Heart right ventricle (tissue), 16 donors: Measurements from ENCODE around the gene SCYL2. TPM values are rescaled to one million over a fixed set of nuclear protein-coding genes. Genes with fewer than 3 reads are reported as not detected.
"Not testable (repeated sequence)": the region's sequence is repeated elsewhere in the genome, so short reads cannot be mapped to it uniquely, and the experiment has no call there.

Experiments
- ATAC-seq, 8 donors: fragments of 200-7000 bp; cut with Tn5 transposase; one replicate each; pipeline ENCODE4 v1.9.1; 2020; ENCODE audit warnings: mild to moderate bottlenecking in 8 of 8, moderate library complexity in 8 of 8, moderate number of reproducible peaks in 1 of 8
- DNase-seq, 2 donors: peaks; one replicate each; pipeline ENCODE4 v3.0.0-alpha.2; 2020
- H3K27ac ChIP-seq, 10 donors: fragments of 200-600 bp; sonication (generic) in 2 of 10; one replicate each; pipeline versions ENCODE4 v1.5.0 to v1.8.0; 2020 to 2022; ENCODE audit warnings: mild to moderate bottlenecking in 3 of 10
- H3K27me3 ChIP-seq, 7 donors: fragments of 200-600 bp; one replicate each; pipeline ENCODE4 v1.8.0; 2021 to 2022; ENCODE audit warnings: mild to moderate bottlenecking in 2 of 7
- H3K36me3 ChIP-seq, 9 donors: fragments of 200-600 bp; sonication (generic) in 1 of 9; one replicate each; pipeline versions ENCODE4 v1.5.0 to v1.8.0; 2020 to 2022; ENCODE audit warnings: mild to moderate bottlenecking in 2 of 9
- H3K4me1 ChIP-seq, 9 donors: fragments of 200-600 bp; sonication (generic) in 1 of 9; one replicate each; pipeline versions ENCODE4 v1.5.0 to v1.8.0; 2020 to 2022; ENCODE audit warnings: mild to moderate bottlenecking in 4 of 9
- H3K4me3 ChIP-seq, 10 donors: fragments of 200-600 bp; sonication (generic) in 2 of 10; one replicate each; pipeline versions ENCODE4 v1.5.0 to v1.8.0; 2020 to 2022; ENCODE audit warnings: mild to moderate bottlenecking in 7 of 10, moderate library complexity in 2 of 10
- H3K9me3 ChIP-seq, 11 donors: fragments of 200-600 bp in 10 of 11; sonication (generic) in 2 of 11; one replicate each; pipeline versions ENCODE4 v1.5.0 to v1.8.0; 2013 to 2022; ENCODE audit warnings: mild to moderate bottlenecking in 2 of 11, control low read depth in 1 of 11, moderate library complexity in 1 of 11
- WGBS, 2 donors: extraction: QIAGEN DNeasy Blood & Tissue Kit; methylation state at CpG; one replicate each; pipeline ENCODE4 v1.1.7; 2013; ENCODE audit warnings: inconsistent platforms in 1 of 2; 5-methylcytosine and 5-hydroxymethylcytosine counted together
- intact Hi-C, 10 donors: fragments of 100-400 bp; cut with DNase I; formaldehyde crosslinking; loops; one replicate each; pipeline versions ENCODE4 v1.11.1 to v1.14.2; 2022
- polyA plus RNA-seq, 2 donors: library from polyadenylated mRNA; stranded (reverse); fragments of 200-250 nt; gene quantifications; one replicate each; pipeline ENCODE4 v1.2.3, GENCODE V29; 2013
- total RNA-seq, 10 donors: library from RNA; stranded (reverse); fragmentation: NEBNext Ultra II Directional in 3 of 10; extraction: Animal tissue kit (Norgen Biotek cat#: 25700) in 3 of 10; gene quantifications; one replicate each; pipeline versions ENCODE4 v1.2.1 to v1.2.4, GENCODE V29; 2021 to 2023
- TF ChIP-seq, protein P1 (sequence below), 9 donors: fragments of 200-600 bp; sonication (generic) in 2 of 9; IDR thresholded peaks; one replicate each; pipeline versions ENCODE4 v1.5.0 to v1.8.0; 2021 to 2022; ENCODE audit warnings: antibody characterized with exemption in 9 of 9, mild to moderate bottlenecking in 5 of 9, moderate library complexity in 1 of 9
- donor health status: Arrhythmogenic right ventricular cardiomyopathy.
- donor health status: ischemic (EF 13 %, LVEDD 7.1; RV severe dilation, severe dysfunction).
- donor health status: healthy with polysubstance abuse.
- donor health status: DM: no; HTN: yes; CAD: no.
- donor health status: DM: no; HTN: no; CAD: no.
- donor health status: ischemic (EF 25% LVEDD 6.9; RV normal size, moderate dysfunction).
- donor health status: ischemic (EF 25% LVEDD 5.7; RV mildly dilated, moderate dysfunction).
- donor health status: healthy.
- donor health status: DM: yes; HTN: yes; CAD: no.
- donor health status: Ischemic cardiomyopathy.
- donor health status: ischemic (EF 35%, LVEDD 5.7; RV mildly dilated, moderate dysfunction).
- donor health status: nonischemic (EF 11% LVEDD 7.7; RV severe dilation, severe dysfunction).
- donor health status: DM: yes; HTN: yes; CAD: no.
- donor health status: PGD.
- donor health status: ischemic (EF 29% LVEDD 5.4; RV normal size, mild dysfunction).
- donor health status: nonischemic (EF 23%, LVEDD 6.1; RV moderate dilation, normal function).

Gene SCYL2
- total and polyA plus RNA-seq, 12 donors, result 9.5 to 40.0 (median 32.1) TPM

- H3K4me3 ChIP-seq, result no peak overlapping the region
- no peak overlapping the region for H3K27ac ChIP-seq
- peaks cover 0 to 100% (median 18%) of the 10 kb centered on the region in 9 donors for H3K36me3 ChIP-seq
- H3K9me3 ChIP-seq, result peaks cover 0 to 4% (median 0%) of the 10 kb centered on the region in 11 donors
- H3K4me1 ChIP-seq, result no peaks in the 10 kb centered on the region
- no peak for ATAC-seq
- TF ChIP-seq, protein P1, sequence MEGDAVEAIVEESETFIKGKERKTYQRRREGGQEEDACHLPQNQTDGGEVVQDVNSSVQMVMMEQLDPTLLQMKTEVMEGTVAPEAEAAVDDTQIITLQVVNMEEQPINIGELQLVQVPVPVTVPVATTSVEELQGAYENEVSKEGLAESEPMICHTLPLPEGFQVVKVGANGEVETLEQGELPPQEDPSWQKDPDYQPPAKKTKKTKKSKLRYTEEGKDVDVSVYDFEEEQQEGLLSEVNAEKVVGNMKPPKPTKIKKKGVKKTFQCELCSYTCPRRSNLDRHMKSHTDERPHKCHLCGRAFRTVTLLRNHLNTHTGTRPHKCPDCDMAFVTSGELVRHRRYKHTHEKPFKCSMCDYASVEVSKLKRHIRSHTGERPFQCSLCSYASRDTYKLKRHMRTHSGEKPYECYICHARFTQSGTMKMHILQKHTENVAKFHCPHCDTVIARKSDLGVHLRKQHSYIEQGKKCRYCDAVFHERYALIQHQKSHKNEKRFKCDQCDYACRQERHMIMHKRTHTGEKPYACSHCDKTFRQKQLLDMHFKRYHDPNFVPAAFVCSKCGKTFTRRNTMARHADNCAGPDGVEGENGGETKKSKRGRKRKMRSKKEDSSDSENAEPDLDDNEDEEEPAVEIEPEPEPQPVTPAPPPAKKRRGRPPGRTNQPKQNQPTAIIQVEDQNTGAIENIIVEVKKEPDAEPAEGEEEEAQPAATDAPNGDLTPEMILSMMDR (IDR thresholded peaks at IDR 0.05), result no peak
- DNase-seq, result no peak
- no peaks in the 10 kb centered on the region for H3K27me3 ChIP-seq
- intact Hi-C loops, result loop anchor here in 2 of 10 donors (10.0 kb wide), 2 partner anchors 63 to 103 kb away; no protein-coding TSS in a partner anchor
Observed at GRCh38 chr12:100337727-100338126, 70.8 kb downstream of the SCYL2 start.

DNA sequence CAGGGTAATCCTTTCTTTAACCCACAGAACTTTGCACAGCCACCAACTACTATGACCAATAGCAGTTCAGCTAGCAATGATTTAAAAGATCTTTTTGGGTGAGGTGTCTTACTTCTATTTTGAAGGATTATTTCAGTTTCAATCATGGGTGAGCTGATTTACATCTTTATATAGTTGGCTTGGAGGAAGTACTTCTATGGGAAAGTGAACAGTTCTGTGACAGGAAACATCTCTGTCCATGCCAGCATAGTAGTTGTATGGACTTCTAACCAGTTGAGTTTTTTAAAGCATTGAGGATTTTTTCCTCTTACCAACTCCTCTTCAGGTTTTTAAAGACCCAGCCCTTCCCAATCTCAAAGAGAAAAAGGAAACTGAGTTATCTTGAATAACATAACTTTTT lies 72.1 kb downstream of the SCYL2 start:
- peaks cover 0 to 7% (median 0%) of the 10 kb centered on the region in 11 donors for H3K9me3 ChIP-seq
- peaks cover 0 to 87% (median 18%) of the 10 kb centered on the region in 9 donors for H3K36me3 ChIP-seq
- H3K27me3 ChIP-seq, result no peaks in the 10 kb centered on the region
- no peaks in the 10 kb centered on the region for H3K4me1 ChIP-seq
- H3K27ac ChIP-seq, result no peak overlapping the region
- DNase-seq, result no peak
- H3K4me3 ChIP-seq, result no peak overlapping the region
- TF ChIP-seq, protein P1 (IDR thresholded peaks at IDR 0.05), result no peak
- ATAC-seq, result no peak
- intact Hi-C loops, result loop anchor here in 2 of 10 donors (10.0 kb wide), 2 partner anchors 64 to 104 kb away; no protein-coding TSS in a partner anchor

DNA sequence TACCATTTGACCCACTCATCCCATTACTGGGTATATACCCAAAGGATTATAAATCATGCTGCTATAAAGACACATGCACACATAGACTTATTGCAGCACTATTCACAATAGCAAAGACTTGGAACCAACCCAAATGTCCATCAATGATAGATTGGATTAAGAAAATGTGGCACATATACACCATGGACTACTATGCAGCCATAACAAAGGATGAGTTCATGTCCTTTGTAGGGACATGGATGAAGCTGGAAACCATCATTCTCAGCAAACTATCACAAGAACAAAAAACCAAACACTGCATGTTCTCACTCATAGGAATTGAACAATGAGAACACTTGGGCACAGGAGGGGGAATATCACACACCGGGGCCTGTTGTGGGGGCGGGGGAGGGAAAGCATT lies 75.9 kb downstream of the SCYL2 start:
- DNase-seq, H3K9me3 ChIP-seq, H3K4me1 ChIP-seq, ATAC-seq, H3K4me3 ChIP-seq, H3K27ac ChIP-seq, H3K27me3 ChIP-seq: not testable (repeated sequence)
- intact Hi-C loops, result loop anchor here in 3 of 10 donors (10.0 kb wide), 2 partner anchors 212 to 322 kb away; no protein-coding TSS in a partner anchor
- peaks cover 0 to 48% (median 6%) of the 10 kb centered on the region in 9 donors for H3K36me3 ChIP-seq
- WGBS, 2 donors, result 98 to 100% methylated on average over 2 of the region's 2 CpGs

- not testable (repeated sequence) for H3K4me1 ChIP-seq
Observed at GRCh38 chr12:100344351-100344750, 77.4 kb downstream of the SCYL2 start.

DNA sequence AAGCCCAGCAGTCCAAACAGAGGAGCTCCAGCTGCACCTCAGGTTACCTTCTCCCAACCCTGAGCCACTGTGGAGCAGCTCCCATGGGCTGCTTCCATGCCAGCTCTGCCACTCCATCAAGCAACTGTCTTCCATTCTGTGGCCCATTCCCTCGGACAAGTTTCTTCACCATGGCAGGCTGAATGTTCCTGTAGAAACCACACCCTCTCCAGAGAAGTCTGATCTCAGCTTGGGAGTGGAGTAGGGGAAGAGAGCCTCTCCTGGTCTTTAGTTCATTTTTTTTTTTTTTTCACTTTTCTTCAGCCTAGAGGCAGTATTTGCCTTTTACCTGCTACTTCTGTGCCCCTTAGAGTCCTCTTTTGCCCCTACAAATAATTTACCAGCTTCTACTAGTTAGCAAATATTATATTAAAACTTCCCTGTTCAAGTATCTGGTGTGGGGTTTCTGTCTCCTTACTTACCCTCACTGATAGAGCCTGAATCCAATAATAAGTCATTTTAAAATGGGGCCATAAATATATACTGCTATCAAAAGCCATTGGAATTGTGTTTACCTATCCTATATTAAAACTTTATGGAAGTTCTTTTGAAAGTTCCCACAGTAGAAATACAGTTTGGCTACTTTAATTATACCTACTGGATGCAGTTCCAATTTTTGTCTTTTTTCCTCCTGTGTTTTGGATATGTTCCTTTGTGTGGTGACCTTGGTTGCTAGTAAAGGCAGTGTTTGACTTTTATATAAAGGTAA lies 78.2 kb downstream of the SCYL2 start:
- no peak overlapping the region for H3K4me3 ChIP-seq
- H3K27me3 ChIP-seq, result no peaks in the 10 kb centered on the region
- 59 to 61% methylated on average over 1 of the region's 1 CpG for WGBS, 2 donors
- intact Hi-C loops, result loop anchor here in 8 of 10 donors (5.0 to 10.0 kb wide), 8 partner anchors 57 to 397 kb away; no protein-coding TSS in a partner anchor
- DNase-seq, result no peak
- TF ChIP-seq, protein P1 (IDR thresholded peaks at IDR 0.05), result no peak
- peaks cover 0 to 25% (median under 1%) of the 10 kb centered on the region in 9 donors for H3K36me3 ChIP-seq
- H3K9me3 ChIP-seq, result peaks cover 0 to 7% (median 0%) of the 10 kb centered on the region in 11 donors
- H3K27ac ChIP-seq, result no peak overlapping the region
- ATAC-seq, result no peak
- no peaks in the 10 kb centered on the region for H3K4me1 ChIP-seq

More at GRCh38 chr12:100344351-100344750, 77.4 kb downstream of the SCYL2 start:
- not testable (repeated sequence) for H3K9me3 ChIP-seq, H3K4me3 ChIP-seq, H3K27me3 ChIP-seq, DNase-seq, ATAC-seq, H3K27ac ChIP-seq
- 93 to 95% methylated on average over 18 of the region's 18 CpGs for WGBS, 2 donors
- H3K36me3 ChIP-seq, result peaks cover 0 to 34% (median 6%) of the 10 kb centered on the region in 9 donors
- intact Hi-C loops, result loop anchor here in 3 of 10 donors (10.0 kb wide), 2 partner anchors 210 to 320 kb away; no protein-coding TSS in a partner anchor
